Naive thymus-derived CD4-positive, alpha-beta T cell (primary cell): Measurements from ENCODE around the gene BICC1. TPM values are rescaled to one million over a fixed set of nuclear protein-coding genes. Genes with fewer than 3 reads are reported as not detected.

Experiments
- ATAC-seq: fragments of 150-1000 bp; cut with Tn5 transposase; 2 replicates; pipeline ENCODE4 v1.10.0; 2021; ENCODE audit warnings: mild to moderate bottlenecking, moderate library complexity
- CTCF ChIA-PET: fragments of 350-600 bp; sonication (Branson Sonifier 250); formaldehyde crosslinking; loops from one replicate; lab custom pipeline; 2021; ENCODE audit warnings: antibody characterized with exemption; lab: Charles Lee
- POLR2A ChIA-PET: fragments of 350-600 bp; sonication (Branson Sonifier 250); formaldehyde crosslinking; loops from one replicate; lab custom pipeline; 2021; ENCODE audit warnings: antibody characterized with exemption, inconsistent platforms; lab: Charles Lee
- DNase-seq, 9 donors: peaks; one replicate each; pipeline versions ENCODE4 v3.0.0 to v3.0.0-alpha.2; 2020 to 2022; ENCODE audit warnings: mixed read lengths in 1 of 9
- H3K27ac ChIP-seq: one replicate; pipeline ENCODE4 v1.7.0; 2013; ENCODE audit warnings: mild to moderate bottlenecking, low read depth, low read length, moderate library complexity
- H3K27me3 ChIP-seq, 2 donors: one replicate each; pipeline ENCODE4 v1.7.0; 2013; ENCODE audit warnings: low read length in 2 of 2, mild to moderate bottlenecking in 2 of 2, moderate library complexity in 2 of 2; ENCODE audit not compliant: control insufficient read depth in 2 of 2, insufficient read depth in 2 of 2
- H3K36me3 ChIP-seq, 3 experiments: 1 replicate in 2 of 3; 2 replicates in 1 of 3; pipeline ENCODE4 v1.7.0; 2013; ENCODE audit warnings: low read length in 3 of 3, mild to moderate bottlenecking in 3 of 3, moderate library complexity in 1 of 3; ENCODE audit not compliant: insufficient read depth in 3 of 3, control insufficient read depth in 2 of 3
- H3K4me1 ChIP-seq, 2 donors: one replicate each; pipeline ENCODE4 v1.7.0; 2013; ENCODE audit warnings: low read length in 2 of 2, mild to moderate bottlenecking in 2 of 2, moderate library complexity in 1 of 2; ENCODE audit not compliant: control insufficient read depth in 2 of 2, insufficient read depth in 2 of 2
- H3K4me3 ChIP-seq: 2 replicates; pipeline ENCODE4 v1.7.0; 2013; ENCODE audit warnings: mild to moderate bottlenecking, low read length
- H3K9me3 ChIP-seq, 3 experiments: 1 replicate in 2 of 3; 2 replicates in 1 of 3; pipeline ENCODE4 v1.7.0; 2013; ENCODE audit warnings: low read length in 3 of 3; ENCODE audit not compliant: control insufficient read depth in 2 of 3
- H3K27ac Mint-ChIP-seq, 9 donors: one replicate each; pipeline ENCODE4 v1.8.0; 2020 to 2022; ENCODE audit warnings: mixed read lengths in 9 of 9, mild to moderate bottlenecking in 8 of 9, moderate library complexity in 5 of 9, inconsistent platforms in 2 of 9
- H3K27me3 Mint-ChIP-seq, 5 donors: one replicate each; pipeline ENCODE4 v1.8.0; 2021 to 2022; ENCODE audit warnings: mixed read lengths in 5 of 5, mild to moderate bottlenecking in 1 of 5
- H3K36me3 Mint-ChIP-seq, 5 donors: one replicate each; pipeline ENCODE4 v1.8.0; 2020 to 2022; ENCODE audit warnings: mixed read lengths in 5 of 5, mild to moderate bottlenecking in 3 of 5, inconsistent platforms in 1 of 5
- H3K4me1 Mint-ChIP-seq, 7 donors: one replicate each; pipeline ENCODE4 v1.8.0; 2020 to 2022; ENCODE audit warnings: mixed read lengths in 7 of 7, mild to moderate bottlenecking in 3 of 7, inconsistent platforms in 1 of 7
- H3K4me3 Mint-ChIP-seq, 10 donors: one replicate each; pipeline ENCODE4 v1.8.0; 2020 to 2022; ENCODE audit warnings: mild to moderate bottlenecking in 10 of 10, mixed read lengths in 10 of 10, moderate library complexity in 6 of 10, inconsistent platforms in 2 of 10
- H3K9me3 Mint-ChIP-seq, 11 donors: one replicate each; pipeline ENCODE4 v1.8.0; 2020 to 2022; ENCODE audit warnings: mixed read lengths in 11 of 11, mild to moderate bottlenecking in 4 of 11, inconsistent platforms in 1 of 11, moderate library complexity in 1 of 11
- intact Hi-C, 2 donors: fragments of 100-400 bp; cut with micrococcal nuclease; formaldehyde crosslinking; loops; one replicate each; pipeline ENCODE4 v1.15.1; 2023
- polyA plus RNA-seq, 2 donors: library from polyadenylated mRNA; unstranded; fragments of 300-500 nt; fragmentation: Illumina TruSeq; gene quantifications; one replicate each; pipeline ENCODE4 v1.2.3, GENCODE V29; 2021
- total RNA-seq, 6 experiments: library from RNA in 5 of 6; stranded (reverse) in 5 of 6; gene quantifications; 1 replicate in 5 of 6; 2 replicates in 1 of 6; pipeline ENCODE4 v1.2.3 and lab custom pipeline; 2021 to 2026

The BICC1 gene
- total and polyA plus RNA-seq, 7 experiments from 2014 or later, result 0.05 to 0.10 TPM; not detected in 5

DNA sequence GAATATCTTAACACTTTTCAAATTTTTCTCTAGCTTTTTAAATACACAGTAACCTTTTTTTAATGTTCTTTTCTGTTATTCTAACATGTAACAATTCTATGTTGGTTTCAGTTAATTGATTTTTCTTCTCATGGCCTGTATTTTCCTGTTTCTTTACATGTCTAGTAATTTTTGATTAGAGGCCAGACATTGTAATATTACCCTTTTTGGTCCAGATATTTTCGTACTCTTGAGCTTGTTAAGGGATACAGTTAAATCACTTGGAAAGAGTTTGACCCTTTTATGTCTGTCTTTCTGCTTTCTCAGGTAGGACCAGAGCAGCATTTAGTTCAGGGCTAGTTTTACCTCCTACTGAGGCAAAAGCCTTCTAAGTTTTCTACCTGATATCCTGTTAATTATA is 45.0 kb downstream of the BICC1 start:
- no peak overlapping the region for H3K27ac ChIP-seq
- CTCF ChIA-PET, result no interaction called here
- Mint-ChIP-seq H3K4me3 (no peak overlapping the region), H3K4me1 (no peaks in the 10 kb centered on the region), H3K27ac (no peak overlapping the region), H3K27me3 (peaks cover 0 to 6% (median 0%) of the 10 kb centered on the region in 5 donors), H3K36me3 (peaks cover 0 to 2% (median 0%) of the 10 kb centered on the region in 5 donors), H3K9me3 (peaks cover 3 to 59% (median 18%) of the 10 kb centered on the region in 11 donors)
- no peaks in the 10 kb centered on the region for H3K36me3 ChIP-seq
- no peaks in the 10 kb centered on the region for H3K27me3 ChIP-seq
- POLR2A ChIA-PET, result no interaction called here
- ATAC-seq (no peak), DNase-seq (no peak)
- peaks cover 0 to 17% (median 0%) of the 10 kb centered on the region in 3 experiments for H3K9me3 ChIP-seq
- no peaks in the 10 kb centered on the region for H3K4me1 ChIP-seq
- intact Hi-C loops, result no loop called here
- H3K4me3 ChIP-seq, result no peak overlapping the region

DNA sequence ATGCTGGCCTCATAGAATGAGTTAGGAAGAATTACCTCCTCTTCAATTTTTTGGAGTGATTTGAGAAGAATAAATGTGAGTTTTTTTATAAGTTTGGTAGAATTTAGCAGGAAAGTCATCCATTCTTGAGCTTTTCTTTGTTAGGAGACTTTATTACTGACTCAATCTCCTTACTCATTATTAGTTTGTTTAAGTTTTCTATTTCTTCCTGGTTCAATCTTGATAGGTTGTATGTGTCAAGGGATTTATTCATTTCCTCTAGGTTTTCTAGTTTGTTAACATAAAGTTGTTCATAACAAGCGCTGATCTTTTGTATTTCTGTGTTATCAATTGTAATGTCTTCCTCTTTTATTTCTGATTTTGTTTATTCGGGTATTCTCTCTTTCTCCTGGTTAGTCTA is 47.4 kb downstream of the BICC1 start:
- Mint-ChIP-seq H3K4me1 (no peaks in the 10 kb centered on the region), H3K27me3 (no peaks in the 10 kb centered on the region), H3K4me3 (no peak overlapping the region), H3K9me3 (peaks cover 4 to 67% (median 24%) of the 10 kb centered on the region in 11 donors), H3K27ac (no peak overlapping the region), H3K36me3 (peaks cover 0 to 7% (median 0%) of the 10 kb centered on the region in 5 donors)
- DNase-seq (no peak), ATAC-seq (no peak)
- Histone ChIP-seq H3K36me3 (no peaks in the 10 kb centered on the region), H3K4me1 (no peaks in the 10 kb centered on the region), H3K4me3 (no peak overlapping the region), H3K9me3 (peaks cover 0 to 21% (median 0%) of the 10 kb centered on the region in 3 experiments), H3K27ac (no peak overlapping the region), H3K27me3 (no peaks in the 10 kb centered on the region)
- ChIA-PET POLR2A (no interaction called here), CTCF (interaction anchor here (0.6 kb wide), 1 partner anchor 52 kb away, joined by 6 read pairs; no protein-coding TSS in a partner anchor)
- intact Hi-C loops, result no loop called here

DNA sequence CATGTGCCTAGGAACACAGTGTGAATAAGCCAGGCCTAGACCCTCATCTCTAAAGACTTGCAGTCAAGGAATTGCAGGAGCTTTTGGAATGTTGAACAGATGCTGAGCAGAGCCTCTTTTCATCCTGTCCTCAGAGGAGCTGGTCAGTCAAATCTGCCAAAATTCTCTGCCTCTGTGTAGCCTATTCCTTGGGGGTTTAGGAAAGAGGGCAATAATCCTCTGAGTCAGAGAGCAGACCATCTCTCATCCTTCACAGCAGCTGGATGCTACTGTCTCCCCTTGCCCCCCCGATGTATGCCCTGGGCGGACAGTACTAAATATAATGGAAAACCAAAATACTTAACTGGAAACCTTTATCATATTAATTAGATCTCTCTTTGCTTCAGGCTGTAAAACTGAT is 52.6 kb downstream of the BICC1 start:
- no peaks in the 10 kb centered on the region for H3K4me1 Mint-ChIP-seq
- no peak for DNase-seq
- Histone ChIP-seq H3K4me3 (no peak overlapping the region), H3K27ac (no peak overlapping the region), H3K9me3 (peaks cover 0 to 16% (median 0%) of the 10 kb centered on the region in 3 experiments), H3K27me3 (no peaks in the 10 kb centered on the region), H3K4me1 (no peaks in the 10 kb centered on the region), H3K36me3 (no peaks in the 10 kb centered on the region)
- no peak overlapping the region for H3K27ac Mint-ChIP-seq
- intact Hi-C loops, result no loop called here
- H3K4me3 Mint-ChIP-seq, result no peak overlapping the region
- POLR2A ChIA-PET, result no interaction called here
- H3K9me3 Mint-ChIP-seq, result peaks cover 4 to 32% (median 20%) of the 10 kb centered on the region in 11 donors
- peaks cover 0 to 7% (median 0%) of the 10 kb centered on the region in 5 donors for H3K36me3 Mint-ChIP-seq
- ATAC-seq, result no peak
- CTCF ChIA-PET, result interaction anchor here (0.6 kb wide), 1 partner anchor 105 kb away, joined by 3 read pairs; no protein-coding TSS in a partner anchor
- H3K27me3 Mint-ChIP-seq, result peaks cover 0 to 2% (median 0%) of the 10 kb centered on the region in 5 donors

DNA sequence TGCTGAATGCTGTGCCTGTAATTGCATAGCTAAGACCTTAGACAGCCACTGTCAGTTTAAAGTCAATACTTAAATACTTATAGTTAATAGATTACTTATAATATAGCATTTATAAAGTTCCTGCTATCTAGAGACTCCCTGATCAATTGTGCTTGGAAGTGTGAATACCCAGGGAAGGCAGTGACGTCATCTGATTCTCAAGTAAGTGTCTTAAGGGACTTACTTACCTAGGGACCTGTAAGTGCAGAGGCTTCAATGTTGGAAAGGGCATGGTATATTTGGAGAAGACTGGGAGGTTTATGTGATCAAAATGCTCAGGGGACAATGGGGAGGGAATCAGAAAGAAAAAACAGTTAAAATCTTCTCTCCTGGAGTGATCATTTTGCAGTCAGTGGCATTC is 55.0 kb downstream of the BICC1 start:
- ChIA-PET POLR2A (no interaction called here), CTCF (interaction anchor here (0.7 kb wide), 1 partner anchor 1297 kb away, joined by 4 read pairs; no protein-coding TSS in a partner anchor)
- ATAC-seq (no peak), DNase-seq (no peak)
- intact Hi-C loops, result no loop called here
- Histone ChIP-seq H3K4me3 (no peak overlapping the region), H3K9me3 (peaks cover 0 to 4% (median 0%) of the 10 kb centered on the region in 3 experiments), H3K27me3 (no peaks in the 10 kb centered on the region), H3K4me1 (no peaks in the 10 kb centered on the region), H3K36me3 (no peaks in the 10 kb centered on the region), H3K27ac (no peak overlapping the region)
- Mint-ChIP-seq H3K9me3 (peaks cover 0 to 16% (median 9%) of the 10 kb centered on the region in 11 donors), H3K27ac (no peak overlapping the region), H3K27me3 (peaks cover 0 to 5% (median 0%) of the 10 kb centered on the region in 5 donors), H3K4me1 (no peaks in the 10 kb centered on the region), H3K4me3 (no peak overlapping the region), H3K36me3 (peaks cover 0 to 5% (median 0%) of the 10 kb centered on the region in 5 donors)

DNA sequence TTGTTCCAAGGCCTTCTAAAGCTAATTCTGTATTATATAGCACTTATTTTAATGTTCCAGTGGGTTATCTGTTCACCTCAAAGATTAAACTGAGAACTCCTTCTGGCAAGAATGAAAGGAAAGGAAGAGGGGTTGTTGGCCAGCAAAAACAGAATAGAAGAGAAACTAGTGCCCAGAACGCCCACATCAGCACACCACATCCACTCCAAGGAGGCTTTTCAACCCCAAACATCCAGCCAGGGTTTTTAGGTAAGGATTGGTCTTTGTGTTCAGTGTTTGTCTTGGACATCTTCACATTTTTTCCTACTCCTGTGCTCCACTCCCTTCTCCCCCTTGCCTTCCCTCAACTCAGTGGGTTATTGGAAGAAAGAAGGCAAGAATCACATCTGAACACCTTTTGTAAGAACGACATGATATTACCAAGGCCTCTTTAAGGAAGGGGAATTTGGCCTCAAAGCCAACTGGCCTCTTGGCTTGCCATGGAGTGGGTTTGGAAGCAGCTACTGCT is 55.8 kb downstream of the BICC1 start:
- ATAC-seq, result no peak
- peaks cover 0 to 1% (median 0%) of the 10 kb centered on the region in 5 donors for H3K36me3 Mint-ChIP-seq
- POLR2A ChIA-PET, result no interaction called here
- DNase-seq, result no peak
- H3K27ac ChIP-seq, result no peak overlapping the region
- H3K9me3 Mint-ChIP-seq, result peaks cover 0 to 13% (median 7%) of the 10 kb centered on the region in 11 donors
- no peaks in the 10 kb centered on the region for H3K9me3 ChIP-seq
- H3K4me1 Mint-ChIP-seq, result no peaks in the 10 kb centered on the region
- peaks cover 0 to 5% (median 0%) of the 10 kb centered on the region in 5 donors for H3K27me3 Mint-ChIP-seq
- H3K36me3 ChIP-seq, result no peaks in the 10 kb centered on the region
- no peak overlapping the region for H3K4me3 Mint-ChIP-seq
- no peak overlapping the region for H3K27ac Mint-ChIP-seq
- no peaks in the 10 kb centered on the region for H3K27me3 ChIP-seq
- CTCF ChIA-PET, result no interaction called here
- intact Hi-C loops, result no loop called here
- H3K4me3 ChIP-seq, result no peak overlapping the region
- no peaks in the 10 kb centered on the region for H3K4me1 ChIP-seq

DNA sequence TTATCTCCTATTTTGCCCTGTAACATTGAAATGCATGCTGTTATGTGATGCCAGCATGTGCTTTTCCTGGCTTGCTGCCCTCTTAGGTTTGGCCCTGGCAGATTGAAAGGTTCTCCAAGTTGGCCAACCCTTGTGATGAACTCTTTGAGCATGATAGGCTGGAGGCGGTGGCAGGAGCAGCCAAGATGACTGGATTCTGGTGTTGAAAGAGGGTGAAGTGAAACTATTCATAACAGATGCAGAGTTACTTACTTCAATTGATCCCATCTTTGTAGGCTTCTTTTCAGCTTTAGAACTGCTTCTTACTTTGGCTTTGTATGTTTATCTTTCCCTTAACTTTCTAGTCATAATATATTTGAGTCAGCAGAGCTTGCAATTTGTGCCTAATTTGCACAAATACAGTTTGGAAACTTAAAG is 57.6 kb downstream of the BICC1 start:
- Histone ChIP-seq H3K27ac (no peak overlapping the region), H3K9me3 (no peaks in the 10 kb centered on the region), H3K4me3 (no peak overlapping the region), H3K27me3 (no peaks in the 10 kb centered on the region), H3K36me3 (no peaks in the 10 kb centered on the region), H3K4me1 (no peaks in the 10 kb centered on the region)
- H3K27ac Mint-ChIP-seq, result no peak overlapping the region
- no peaks in the 10 kb centered on the region for H3K4me1 Mint-ChIP-seq
- H3K9me3 Mint-ChIP-seq, result peaks cover 0 to 10% (median 5%) of the 10 kb centered on the region in 11 donors
- H3K36me3 Mint-ChIP-seq, result no peaks in the 10 kb centered on the region
- H3K4me3 Mint-ChIP-seq, result no peak overlapping the region
- ATAC-seq, result no peak
- no peak for DNase-seq
- intact Hi-C loops, result no loop called here
- peaks cover 0 to 5% (median 0%) of the 10 kb centered on the region in 5 donors for H3K27me3 Mint-ChIP-seq
- ChIA-PET CTCF (no interaction called here), POLR2A (no interaction called here)

DNA sequence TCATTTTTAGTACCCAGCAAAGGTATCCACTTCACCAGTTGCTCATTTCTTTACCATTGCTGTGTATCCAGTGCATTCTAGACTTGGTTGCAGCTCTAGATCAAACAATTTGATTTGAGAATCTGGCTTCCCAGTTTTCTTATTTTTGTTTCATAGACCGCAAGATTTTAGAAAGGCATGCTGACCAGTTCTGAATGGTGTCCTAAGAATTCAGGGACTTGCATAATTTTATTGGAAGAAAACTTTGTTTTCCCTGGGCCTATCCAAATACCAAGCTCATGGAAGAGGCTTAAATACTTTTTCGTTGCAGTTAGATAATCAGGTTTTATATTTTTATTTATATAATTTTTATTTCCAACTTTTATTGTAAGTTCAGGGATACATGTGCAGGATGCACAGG is 58.3 kb downstream of the BICC1 start:
- CTCF ChIA-PET, result no interaction called here
- DNase-seq (no peak), ATAC-seq (no peak)
- H3K27ac Mint-ChIP-seq, result no peak overlapping the region
- no peak overlapping the region for H3K27ac ChIP-seq
- H3K9me3 Mint-ChIP-seq, result peaks cover 0 to 10% (median 6%) of the 10 kb centered on the region in 11 donors
- no peaks in the 10 kb centered on the region for H3K27me3 ChIP-seq
- H3K4me3 Mint-ChIP-seq, result no peak overlapping the region
- intact Hi-C loops, result no loop called here
- H3K4me1 Mint-ChIP-seq, result no peaks in the 10 kb centered on the region
- H3K4me3 ChIP-seq, result no peak overlapping the region
- no peaks in the 10 kb centered on the region for H3K36me3 Mint-ChIP-seq
- H3K36me3 ChIP-seq, result no peaks in the 10 kb centered on the region
- H3K9me3 ChIP-seq, result no peaks in the 10 kb centered on the region
- POLR2A ChIA-PET, result no interaction called here
- H3K27me3 Mint-ChIP-seq, result peaks cover 0 to 5% (median 0%) of the 10 kb centered on the region in 5 donors
- no peaks in the 10 kb centered on the region for H3K4me1 ChIP-seq
